Stimulated activated CD4-positive, alpha-beta T cell treated with anti-CD3 and anti-CD28 coated beads, Interleukin-12 subunit alpha, Interleukin-12 subunit beta, amount 100 ng/mL, for 4 hours (primary cell): Measurements from ENCODE around the gene PEAK3.

ENCODE experiments used
- DNase-seq: peaks from one replicate; pipeline ENCODE4 v3.0.0-alpha.2; 2020

PEAK3 gene

GRCh38 chr19:2282062-2282861 is at the start of gene PEAK3:
PEAK3 (minus strand) TSS chr19:2282175; CDS start chr19:2280931, 1,244 bp downstream.
- no peak for DNase-seq

GRCh38 chr19:2330632-2331284 is 48.8 kb upstream of the PEAK3 start:
- DNase-seq: no peak

GRCh38 chr19:2330255-2330631 is 48.3 kb upstream of the PEAK3 start:
- no peak for DNase-seq

GRCh38 chr19:2329501-2329916 is 47.5 kb upstream of the PEAK3 start:
- DNase-seq: no peak

GRCh38 chr19:2329149-2329478 is 47.1 kb upstream of the PEAK3 start:
- DNase-seq: no peak

- DNase-seq: peak; percentile 89
These were observed 46.6 kb upstream of the PEAK3 start, which contains the start of the genes LSM7 and SPPL2B for GRCh38 chr19:2328401-2329148. LSM7 (minus strand) TSS chr19:2328586; CDS start chr19:2328566, 20 bp downstream. SPPL2B (plus strand) TSS chr19:2328684; CDS start chr19:2328710, 26 bp downstream.

- DNase-seq: peak; percentile 47
These were observed 45.9 kb upstream of the PEAK3 start for GRCh38 chr19:2327773-2328400.

- DNase-seq: no peak
These were observed 44.9 kb upstream of the PEAK3 start for GRCh38 chr19:2326699-2327360.

- DNase-seq: no peak
These were observed 43.5 kb upstream of the PEAK3 start for GRCh38 chr19:2325281-2326046.

GRCh38 chr19:2324220-2324948 is 42.4 kb upstream of the PEAK3 start:
- DNase-seq: no peak

- DNase-seq: no peak
These were observed 41.7 kb upstream of the PEAK3 start for GRCh38 chr19:2323707-2324106.

GRCh38 chr19:2321565-2322283 is 39.7 kb upstream of the PEAK3 start:
- DNase-seq: no peak

- DNase-seq: no peak
These were observed 39.0 kb upstream of the PEAK3 start for GRCh38 chr19:2320939-2321338.

GRCh38 chr19:2320049-2320448 is 38.1 kb upstream of the PEAK3 start:
- DNase-seq: no peak

- DNase-seq: no peak
These were observed 37.6 kb upstream of the PEAK3 start for GRCh38 chr19:2319551-2319950.

GRCh38 chr19:2318923-2319322 is 36.9 kb upstream of the PEAK3 start:
- DNase-seq: no peak

GRCh38 chr19:2317756-2318155 is 35.8 kb upstream of the PEAK3 start:
- DNase-seq: no peak

GRCh38 chr19:2317300-2317699 is 35.3 kb upstream of the PEAK3 start:
- DNase-seq: no peak

GRCh38 chr19:2315818-2316353 is 33.9 kb upstream of the PEAK3 start:
- no peak for DNase-seq
